Measurements from ENCODE around the gene EFEMP2.
"Not testable (repeated sequence)": the region's sequence is repeated elsewhere in the genome, so short reads cannot be mapped to it uniquely, and the experiment has no call there.

Gene EFEMP2

DNA sequence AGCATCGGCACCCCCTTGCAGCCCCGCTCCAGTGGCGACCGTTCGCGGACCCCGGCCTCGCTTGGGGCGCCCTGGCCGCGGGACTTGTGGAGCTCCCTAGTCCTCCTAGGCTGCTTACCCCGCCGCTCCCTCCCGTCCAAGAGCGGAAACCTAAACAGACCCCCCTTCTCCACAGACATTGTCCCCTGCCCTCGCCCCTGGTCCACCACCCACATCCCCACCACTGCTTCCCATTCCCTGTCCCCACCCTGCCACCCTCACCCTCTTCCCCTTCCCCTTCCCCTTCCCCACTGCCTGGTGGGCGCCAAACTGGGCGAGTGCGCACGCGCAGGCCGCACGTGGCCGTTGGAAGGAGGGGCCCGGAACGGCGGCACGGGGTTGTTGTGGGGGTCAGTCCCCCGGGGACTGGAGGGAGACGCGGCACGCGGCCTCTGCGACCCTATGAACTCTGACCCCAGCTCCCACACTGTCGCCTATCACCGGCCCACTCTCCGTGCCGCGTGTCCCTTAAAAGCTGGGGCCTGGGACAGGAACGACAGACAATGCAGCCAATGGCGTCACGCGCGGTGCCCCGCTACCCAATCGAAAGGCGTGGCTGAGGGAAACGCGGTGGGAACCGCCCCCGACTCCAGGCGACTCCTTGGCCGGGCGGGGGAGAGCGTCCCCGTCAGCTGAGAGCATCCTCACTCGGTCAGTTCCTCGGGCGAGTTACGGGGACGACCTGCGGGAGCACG lies 39.1 kb downstream of the EFEMP2 start, which contains the start of gene SNX32:
SNX32 (plus strand) TSS at position 667 of the 734 bp plus-strand sequence. CDS start 103 bp downstream, outside the sequence.
- in situ Hi-C loops (cut with HindIII; ENCODE audit: low sequenced_read_pairs) = no loop called here

DNA sequence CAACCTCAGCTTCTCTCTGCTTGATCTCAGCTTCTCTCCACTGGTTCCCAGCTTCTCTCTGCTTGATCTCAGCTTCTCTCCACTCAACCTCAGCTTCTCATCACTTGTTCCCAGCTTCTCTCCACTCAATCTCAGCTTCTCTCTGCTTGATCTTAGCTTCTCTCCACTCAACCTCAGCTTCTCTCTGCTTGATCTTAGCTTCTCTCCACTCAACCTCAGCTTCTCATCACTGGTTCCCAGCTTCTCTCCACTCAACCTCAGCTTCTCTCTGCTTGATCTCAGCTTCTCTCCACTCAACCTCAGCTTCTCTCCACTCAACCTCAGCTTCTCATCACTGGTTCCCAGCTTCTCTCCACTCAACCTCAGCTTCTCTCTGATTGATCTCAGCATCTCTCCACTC lies 40.4 kb downstream of the EFEMP2 start:
- in situ Hi-C loops (cut with HindIII; ENCODE audit: low sequenced_read_pairs) = not testable (repeated sequence)

DNA sequence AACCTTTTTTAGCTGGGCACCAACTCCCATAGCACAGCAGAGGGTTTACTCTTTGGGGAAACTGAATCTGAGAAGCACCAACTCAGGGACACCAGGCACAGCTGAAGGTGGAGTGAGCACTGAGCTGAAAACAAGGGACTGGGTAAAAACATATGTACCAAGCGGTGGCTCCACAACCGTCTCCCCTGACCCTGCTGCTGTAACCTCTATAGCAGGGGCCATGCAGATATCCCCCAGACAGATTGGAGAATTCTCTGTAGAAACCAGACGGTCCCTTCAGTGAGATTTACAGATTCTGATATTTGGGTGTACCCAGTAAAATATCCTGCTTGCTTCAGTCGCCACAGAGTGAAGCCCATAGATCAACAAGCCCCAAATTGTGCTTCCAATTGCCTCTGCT lies 43.1 kb downstream of the EFEMP2 start:
- in situ Hi-C loops (cut with HindIII; ENCODE audit: low sequenced_read_pairs) = no loop called here

DNA sequence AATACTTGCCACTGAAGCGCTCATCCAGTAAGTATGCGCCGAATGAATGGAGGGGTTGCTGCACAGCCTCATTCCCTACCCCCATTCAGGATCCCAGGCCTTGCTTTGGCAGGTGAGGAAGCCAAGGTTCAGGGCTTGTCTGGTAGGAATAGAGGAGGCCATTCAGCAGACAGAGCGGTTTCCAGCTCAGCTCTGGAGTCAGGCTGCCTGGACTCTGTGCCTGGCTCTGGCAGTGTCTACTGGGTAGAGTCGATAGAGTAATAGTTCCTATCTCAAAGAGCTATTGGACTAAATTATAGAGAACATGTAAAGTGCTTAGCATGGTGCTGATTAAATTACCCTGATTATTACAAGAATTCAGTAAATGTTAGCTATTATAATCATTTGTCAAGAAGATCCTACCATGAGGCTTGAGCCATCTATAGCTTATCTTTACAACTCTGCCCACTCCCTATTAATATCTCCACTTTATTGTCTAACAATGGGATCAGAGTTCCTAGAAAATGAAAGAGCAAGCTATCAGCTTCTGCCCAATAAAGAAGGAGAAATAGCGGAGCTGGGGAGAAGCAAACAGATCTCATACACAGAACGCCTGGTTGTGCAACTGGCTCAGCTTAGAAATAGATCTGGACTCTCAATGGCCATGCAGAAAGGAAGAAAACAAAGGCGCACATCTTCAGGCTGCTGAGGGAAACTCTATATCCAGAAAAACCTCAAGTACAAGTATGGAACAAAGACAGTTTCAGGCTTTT lies 45.4 kb downstream of the EFEMP2 start:
- in situ Hi-C loops (cut with HindIII; ENCODE audit: low sequenced_read_pairs) = no loop called here

DNA sequence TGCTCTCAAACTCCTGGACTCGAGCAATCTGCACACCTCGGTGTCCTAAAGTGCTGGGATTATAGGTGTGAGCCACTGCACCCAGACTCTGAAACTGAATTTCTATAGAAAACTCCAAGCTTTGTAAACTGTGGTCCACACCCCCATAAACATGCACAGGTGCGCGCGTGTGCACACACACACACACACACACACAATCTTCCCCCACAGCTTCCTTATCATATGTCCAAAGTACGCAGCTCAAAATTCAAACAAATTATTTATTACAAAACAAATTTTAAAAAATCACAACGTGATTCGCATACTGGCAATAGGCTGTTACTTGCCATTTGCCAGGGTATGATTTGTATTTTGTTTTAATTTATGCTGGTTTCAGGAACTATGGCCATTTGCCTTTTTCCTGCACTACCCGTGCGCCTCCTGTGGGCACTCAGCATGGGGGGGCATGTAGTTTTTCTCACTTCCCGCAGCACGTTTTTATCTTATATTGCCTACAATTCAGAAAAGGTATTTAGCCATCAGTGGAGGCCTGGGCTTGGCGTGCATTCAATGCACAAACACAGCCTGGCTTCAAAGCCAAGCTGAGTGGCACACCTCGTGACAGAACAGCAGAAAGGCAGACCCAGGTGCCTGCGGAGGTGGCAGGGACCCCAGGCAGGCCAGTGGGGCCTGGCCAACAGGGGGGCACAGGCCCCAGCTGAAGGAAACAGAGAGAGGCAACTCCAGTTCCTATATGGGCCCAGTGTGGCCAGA lies 49.6 kb downstream of the EFEMP2 start:
- in situ Hi-C loops (cut with HindIII; ENCODE audit: low sequenced_read_pairs) = no loop called here

DNA sequence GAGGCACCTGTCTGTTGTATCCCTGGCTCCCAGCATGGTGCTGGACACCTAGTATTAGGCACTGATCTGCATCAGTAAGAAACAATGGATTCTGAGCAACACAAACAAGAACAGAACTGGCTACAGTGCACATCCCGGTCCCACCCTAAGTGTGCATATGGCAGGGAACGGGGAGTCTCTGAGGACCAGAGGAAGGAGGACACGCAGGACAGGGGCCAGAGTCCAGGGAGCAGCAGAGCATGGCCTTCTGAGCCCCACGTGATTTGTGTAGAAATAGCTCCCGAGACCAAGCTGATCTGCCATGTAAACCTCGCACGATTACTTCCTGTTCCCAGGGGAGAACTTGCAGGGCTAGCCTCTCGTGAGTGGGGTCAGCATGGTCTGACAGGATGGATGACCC lies 51.5 kb downstream of the EFEMP2 start:
- in situ Hi-C loops (cut with HindIII; ENCODE audit: low sequenced_read_pairs) = no loop called here

DNA sequence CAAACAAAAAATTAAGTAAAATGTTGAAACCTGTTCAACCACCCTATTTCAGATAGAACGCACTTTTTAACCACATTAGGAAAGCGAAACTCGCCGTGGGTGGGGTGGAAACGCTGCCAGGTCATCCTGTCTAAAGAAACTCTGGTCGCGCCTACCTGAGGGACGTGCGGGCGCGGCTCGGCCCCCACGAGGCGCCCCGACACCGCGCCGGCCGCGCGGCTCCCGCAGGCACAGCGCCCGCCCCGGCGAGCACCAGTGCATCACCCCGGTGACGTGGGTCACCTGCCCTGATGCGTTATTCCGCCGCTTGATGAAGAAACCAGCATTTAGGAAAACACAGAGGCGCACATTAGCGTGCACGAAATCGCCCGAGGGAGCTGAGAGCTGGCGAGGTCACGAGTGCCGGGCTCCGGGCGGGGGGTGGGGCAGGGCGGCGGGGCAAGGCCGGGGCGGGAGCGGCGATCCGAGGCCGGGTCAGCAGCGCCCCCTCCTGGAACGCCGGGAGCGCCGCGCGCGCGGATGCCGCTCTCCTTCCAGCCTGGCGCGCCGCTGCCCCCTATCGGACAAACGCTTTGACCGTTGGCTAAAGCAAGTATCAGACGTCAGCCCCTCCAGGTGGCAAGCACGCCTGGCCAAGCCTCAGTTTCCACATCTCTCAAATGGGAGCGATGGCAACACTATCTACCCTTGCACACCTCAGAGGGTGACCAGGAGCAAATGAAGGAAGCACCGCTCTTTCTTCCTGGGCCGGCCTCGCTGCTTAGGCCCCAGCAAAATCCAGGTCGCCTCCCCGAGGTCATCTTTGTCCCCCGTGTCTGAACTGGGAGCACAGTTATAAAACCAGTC lies 54.5 kb downstream of the EFEMP2 start:
- in situ Hi-C loops (cut with HindIII; ENCODE audit: low sequenced_read_pairs) = no loop called here

DNA sequence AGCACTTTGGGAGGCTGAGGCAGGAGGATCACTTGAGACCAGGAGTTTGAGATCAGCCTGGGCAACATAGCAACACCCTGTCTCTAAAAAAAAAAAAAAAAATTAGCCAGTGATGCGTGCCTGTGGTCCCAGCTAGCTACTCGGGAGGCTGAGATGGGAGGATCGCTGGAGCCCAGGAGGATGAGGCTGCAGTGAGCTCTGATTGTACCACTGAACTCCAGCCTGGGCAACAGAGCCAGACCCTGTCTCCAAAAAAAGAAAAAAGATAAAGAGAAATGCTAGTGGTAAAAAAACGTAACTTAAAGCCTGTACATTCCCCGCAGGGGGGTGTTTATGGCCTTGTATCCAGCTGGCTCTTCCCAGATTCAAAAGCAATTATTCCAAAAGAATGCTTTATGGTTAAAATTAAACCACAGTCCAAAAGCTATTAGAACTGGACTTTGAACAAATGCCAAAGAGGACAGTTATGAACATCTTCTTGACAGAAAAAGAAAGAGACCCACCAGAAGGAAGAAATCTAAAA lies 55.2 kb downstream of the EFEMP2 start:
- in situ Hi-C loops (cut with HindIII; ENCODE audit: low sequenced_read_pairs) = no loop called here

DNA sequence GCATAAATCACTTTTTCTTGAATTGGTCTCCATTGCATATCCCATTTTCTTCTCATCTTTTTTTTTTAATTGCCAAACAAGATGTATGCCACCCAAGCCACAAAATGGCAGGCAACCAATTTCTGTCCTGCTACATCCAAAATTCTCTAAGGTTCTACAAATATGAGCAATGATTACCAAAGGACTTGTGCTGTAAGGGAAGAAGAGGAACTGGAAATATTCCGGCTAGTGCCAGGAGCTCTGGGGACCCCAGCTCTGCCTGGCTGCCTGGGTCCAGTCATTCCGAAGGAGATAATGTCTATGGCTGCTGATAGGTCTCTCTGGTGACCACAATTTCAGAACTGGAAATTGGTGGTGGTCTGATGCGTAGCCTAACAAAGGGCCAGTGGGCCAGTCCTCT lies 55.9 kb downstream of the EFEMP2 start:
- in situ Hi-C loops (cut with HindIII; ENCODE audit: low sequenced_read_pairs) = no loop called here
